ENCODE data around the gene CPED1.

Gene CPED1

DNA sequence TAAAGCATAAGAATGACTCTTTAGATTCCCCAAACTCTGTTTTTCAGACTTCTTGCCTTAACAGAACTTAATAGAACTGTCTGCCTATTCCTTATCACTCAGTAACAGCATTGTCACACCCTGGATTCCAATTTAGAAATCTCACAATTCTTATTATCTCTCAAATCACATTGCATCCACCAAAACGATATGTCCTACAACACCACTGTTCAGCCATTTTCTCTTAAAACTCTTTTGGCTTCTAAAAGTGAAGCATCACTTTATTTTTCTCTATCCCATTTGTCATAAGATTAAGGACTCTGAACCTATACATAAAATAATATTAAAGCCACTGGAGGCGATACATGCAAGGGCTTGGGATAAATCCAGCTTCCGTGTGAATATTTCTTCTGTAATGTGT lies 1.2 kb upstream of the CPED1 start:
- no peak for TF ChIP-seq POLR2A (IDR thresholded peaks at IDR 0.05; ENCODE audit: low read depth, low read length)
- FAIRE-seq, result no peak
- DNase-seq (ENCODE audit: insufficient read length, low spot score), result no peak

DNA sequence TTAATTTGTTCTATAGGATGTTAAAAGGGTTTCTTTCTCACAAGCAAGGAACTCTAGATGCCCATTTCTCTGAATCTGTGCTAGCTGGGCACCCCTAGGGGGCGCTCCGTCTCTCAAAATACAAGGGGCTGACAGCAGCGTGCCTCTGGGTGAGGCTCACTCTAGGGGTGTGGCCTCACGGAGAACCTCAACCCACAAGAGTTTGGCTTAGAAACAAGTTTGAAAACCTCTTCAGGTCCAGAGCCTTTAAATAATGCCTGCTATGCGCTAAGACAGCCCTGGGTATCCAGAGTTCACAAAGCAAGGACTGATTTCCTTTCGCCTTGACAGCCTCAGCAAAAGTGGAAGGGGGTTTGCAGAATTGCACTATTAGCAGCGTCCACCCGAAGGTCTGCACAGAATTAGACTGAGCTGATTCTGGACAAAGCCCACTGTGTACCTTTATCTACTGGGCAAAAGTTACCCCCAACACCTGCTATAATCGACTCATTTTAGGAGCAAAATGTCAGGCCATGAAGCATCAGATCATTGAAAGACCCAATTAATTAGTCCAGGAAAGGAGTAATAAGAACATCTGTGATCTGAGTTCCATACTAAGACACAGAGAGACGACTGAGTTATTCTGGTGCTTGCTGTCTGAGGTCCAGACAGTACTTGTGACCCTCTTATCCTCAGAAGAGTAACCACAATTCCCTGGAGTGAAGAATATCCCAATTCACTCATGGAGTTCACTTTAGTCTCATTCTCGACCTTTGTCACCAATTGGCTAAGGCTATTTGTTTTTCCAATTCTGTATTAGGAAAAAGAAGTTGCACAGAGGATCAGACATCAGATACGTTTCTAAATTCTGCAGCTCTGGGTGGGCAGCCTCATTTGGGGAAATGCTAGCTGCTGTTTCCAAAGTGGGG lies 574 bp upstream of the CPED1 start:
- no peak for TF ChIP-seq POLR2A (IDR thresholded peaks at IDR 0.05; ENCODE audit: low read depth, low read length)
- peak; percentile 95 for FAIRE-seq
- peak; percentile 50 for DNase-seq (ENCODE audit: insufficient read length, low spot score)

DNA sequence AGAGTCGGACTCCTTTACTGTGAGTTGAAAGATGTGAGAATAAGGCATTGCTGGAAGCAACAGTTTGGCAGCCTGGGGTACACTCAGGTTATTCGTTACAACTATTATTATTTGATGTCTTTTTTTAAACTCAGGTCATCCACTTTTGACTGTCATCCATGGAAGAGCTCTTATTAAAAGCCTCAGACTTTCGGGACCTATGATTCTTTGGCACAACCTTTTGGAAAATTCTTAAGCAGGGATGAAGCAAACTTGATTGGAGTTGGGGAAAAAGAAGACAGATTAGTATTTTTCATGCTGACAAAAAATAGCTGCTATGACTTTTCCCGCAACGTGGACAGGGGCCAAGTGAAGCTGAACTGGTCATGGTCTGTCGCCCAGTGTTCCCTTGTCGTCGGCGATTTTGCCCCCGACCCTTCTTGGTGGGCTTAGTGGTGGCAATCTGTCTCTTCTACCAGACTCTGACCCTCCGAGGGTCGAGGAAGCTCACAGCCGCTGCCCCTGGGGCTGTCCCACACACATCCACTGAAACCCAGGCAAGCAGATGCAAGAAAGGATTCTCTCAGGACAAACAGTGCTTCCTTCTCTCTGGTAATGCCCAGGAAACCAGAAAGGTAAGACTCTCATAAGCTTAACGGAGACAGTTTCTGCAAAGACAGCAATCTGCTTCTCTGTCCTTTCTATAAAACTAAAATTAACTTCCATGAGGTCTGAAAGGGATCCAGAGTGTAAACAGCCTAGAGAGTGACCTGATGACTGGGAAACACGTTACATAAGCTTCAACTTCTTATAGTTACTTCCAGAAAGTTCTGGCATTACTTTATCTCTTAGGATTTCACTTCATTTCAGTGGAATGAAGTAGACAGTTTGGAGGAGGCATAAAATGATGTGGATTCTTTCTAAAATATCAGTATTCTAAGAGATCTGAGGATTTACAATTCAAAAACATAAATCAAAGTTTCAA lies 1.0 kb downstream of the CPED1 start:
- no peak for TF ChIP-seq POLR2A (IDR thresholded peaks at IDR 0.05; ENCODE audit: low read depth, low read length)
- no peak for DNase-seq (ENCODE audit: insufficient read length, low spot score)
- FAIRE-seq, result no peak

DNA sequence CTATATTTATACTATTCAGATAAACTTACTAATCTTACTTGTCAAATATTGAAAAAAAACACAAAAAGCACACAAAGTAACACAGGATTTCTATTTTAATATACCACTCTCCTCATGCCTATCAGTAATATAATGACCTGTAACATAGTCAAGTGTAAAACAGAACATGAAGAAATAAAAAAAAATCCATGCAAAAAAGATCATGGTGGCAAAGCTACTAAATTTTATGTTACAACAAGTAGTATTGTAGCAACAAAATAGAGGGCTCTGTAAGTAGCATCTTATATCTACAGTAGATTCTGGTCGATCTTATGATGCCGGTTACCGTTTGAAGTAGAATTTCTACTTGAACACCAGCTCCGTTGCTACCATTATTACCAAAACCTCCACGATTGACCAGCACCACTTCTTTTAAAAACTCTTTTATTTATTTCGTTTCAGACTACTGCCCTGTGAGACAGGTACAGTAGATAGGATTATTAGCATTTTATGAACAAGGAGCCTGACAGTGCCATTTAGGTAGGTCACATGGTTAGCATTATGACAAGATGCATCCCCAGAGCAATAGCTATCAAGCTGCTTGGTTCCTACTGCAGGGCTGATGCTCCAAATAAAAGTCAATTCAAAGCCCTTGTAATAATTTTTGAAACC lies 2.1 kb downstream of the CPED1 start:
- TF ChIP-seq POLR2A (IDR thresholded peaks at IDR 0.05; ENCODE audit: low read depth, low read length), result no peak
- FAIRE-seq (no peak), DNase-seq (ENCODE audit: insufficient read length, low spot score) (no peak)

DNA sequence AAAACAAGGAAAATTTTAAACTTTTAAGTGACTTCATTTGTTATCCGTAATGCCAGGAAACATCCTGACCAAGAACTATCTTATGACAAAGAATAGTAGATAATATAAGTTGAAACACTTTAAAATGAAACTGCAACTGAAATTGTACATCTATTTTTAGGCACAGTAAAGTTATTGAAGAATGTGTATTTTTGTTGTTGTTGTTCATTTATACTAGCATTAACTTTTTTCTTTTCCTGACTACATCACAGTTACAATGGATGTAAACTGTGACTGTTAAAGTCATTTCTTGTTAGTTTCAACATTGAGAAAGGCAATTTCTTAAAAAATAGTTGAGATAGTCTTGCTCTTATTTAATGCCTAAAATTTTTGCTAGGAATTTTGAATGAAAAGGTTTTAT lies 2.6 kb downstream of the CPED1 start:
- no peak for TF ChIP-seq POLR2A (IDR thresholded peaks at IDR 0.05; ENCODE audit: low read depth, low read length)
- FAIRE-seq (no peak), DNase-seq (ENCODE audit: insufficient read length, low spot score) (no peak)

DNA sequence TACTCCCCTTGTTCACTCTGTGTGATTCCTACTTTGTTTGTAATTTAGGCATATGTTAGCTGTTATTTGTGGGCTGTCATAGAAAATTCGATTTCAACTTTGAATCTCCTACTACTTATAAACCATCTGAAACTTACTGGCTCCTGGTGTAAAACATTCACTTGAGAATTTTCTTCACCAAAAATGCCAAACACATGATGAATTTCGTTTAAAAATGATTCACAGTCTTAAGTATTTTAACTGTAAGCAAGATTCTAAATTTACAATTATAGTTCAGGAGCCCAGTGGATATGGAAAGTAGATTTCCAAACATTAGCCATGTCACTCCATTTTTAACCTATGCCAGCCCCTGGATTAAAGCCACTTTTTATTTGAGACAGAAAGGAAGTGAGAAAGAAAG lies 3.1 kb downstream of the CPED1 start:
- FAIRE-seq, result peak; percentile 43
- TF ChIP-seq POLR2A (IDR thresholded peaks at IDR 0.05; ENCODE audit: low read depth, low read length), result no peak
- no peak for DNase-seq (ENCODE audit: insufficient read length, low spot score)

DNA sequence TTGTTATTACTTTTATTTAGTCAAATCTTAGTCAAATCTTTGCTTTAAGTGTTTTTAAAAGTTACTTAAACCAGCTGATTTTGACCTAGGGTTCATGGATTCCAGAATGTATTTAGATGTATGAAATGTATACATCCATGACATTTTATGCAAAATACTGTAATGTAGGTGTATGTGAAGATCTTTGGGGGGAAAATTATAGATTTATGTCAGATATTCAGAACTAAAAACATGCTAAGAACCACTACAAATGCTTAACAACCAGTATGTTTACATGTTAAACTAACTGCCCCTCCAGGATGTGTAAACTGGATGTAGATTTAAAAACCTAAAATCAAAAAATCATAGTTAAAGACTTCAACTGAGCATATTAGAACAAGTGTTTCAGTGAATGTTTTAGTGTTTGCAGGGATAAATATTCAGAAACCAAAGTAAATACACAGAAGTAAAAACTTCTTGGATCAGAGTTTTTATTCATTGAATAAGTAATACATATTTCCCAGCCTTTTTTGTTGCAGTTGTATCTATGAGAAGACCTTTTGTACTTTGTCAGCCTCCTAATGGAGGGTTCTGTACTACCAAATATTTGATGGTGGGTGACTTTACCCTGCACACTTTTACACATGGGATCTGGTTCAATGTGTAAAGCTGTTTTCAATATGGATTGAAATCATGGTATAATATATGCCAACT lies 3.9 kb downstream of the CPED1 start:
- TF ChIP-seq POLR2A (IDR thresholded peaks at IDR 0.05; ENCODE audit: low read depth, low read length), result no peak
- no peak for FAIRE-seq
- no peak for DNase-seq (ENCODE audit: insufficient read length, low spot score)

DNA sequence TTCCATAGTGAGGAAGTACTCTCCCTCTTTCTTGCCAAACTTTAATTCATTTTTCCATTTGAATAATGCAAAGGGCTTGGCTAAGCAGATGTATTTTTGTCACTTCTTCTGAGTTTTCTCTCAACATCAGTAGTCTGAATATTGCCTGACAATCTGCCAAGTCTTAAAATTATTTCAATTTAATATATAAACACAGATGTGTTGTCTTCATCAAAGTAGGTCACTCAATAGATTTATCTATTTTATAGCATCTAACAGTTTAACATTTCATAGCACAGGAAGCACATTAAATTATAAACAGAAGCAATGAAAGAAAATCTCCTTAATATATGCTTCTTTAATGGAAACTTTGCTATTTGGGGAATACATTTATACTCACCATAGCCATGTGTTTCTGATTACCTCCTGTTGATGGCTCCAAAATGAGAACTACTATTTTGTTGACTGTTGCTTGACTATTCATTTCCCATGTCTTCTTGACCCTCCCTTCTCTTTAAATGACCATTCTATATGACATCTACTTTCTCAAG lies 4.5 kb downstream of the CPED1 start:
- no peak for TF ChIP-seq POLR2A (IDR thresholded peaks at IDR 0.05; ENCODE audit: low read depth, low read length)
- FAIRE-seq, result no peak
- no peak for DNase-seq (ENCODE audit: insufficient read length, low spot score)

DNA sequence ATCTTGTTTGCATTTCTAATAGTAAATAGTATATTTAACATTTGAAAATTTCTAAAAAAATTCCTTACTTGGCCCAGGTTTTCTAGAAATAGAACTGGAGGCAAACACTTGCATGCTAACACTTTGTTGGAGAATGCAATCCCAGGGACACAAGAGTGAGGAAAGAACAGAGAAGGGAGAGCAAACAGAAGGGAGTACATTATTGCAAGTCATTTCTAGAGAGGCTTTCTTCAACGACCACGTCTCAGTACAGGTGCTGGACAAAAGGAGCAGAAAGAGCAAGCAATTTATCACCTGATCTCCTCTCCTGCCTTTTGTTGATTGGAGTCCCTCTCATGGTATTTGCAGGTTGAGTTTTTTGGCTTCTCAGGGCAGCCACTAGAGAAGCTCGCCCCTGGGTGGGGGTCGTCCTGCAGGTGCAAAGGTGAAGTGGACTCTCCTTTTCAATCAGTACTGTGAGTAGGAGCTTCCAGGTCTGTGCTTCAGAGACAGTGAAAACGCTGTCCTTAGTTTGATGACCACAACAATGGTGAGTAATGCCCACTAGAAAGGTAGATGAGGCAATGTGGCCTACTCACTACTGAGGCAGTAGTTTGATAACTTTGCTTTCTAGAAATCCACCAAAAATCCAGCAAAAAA lies 5.2 kb downstream of the CPED1 start:
- DNase-seq (ENCODE audit: insufficient read length, low spot score) (no peak), FAIRE-seq (no peak)
- TF ChIP-seq POLR2A (IDR thresholded peaks at IDR 0.05; ENCODE audit: low read depth, low read length), result no peak

DNA sequence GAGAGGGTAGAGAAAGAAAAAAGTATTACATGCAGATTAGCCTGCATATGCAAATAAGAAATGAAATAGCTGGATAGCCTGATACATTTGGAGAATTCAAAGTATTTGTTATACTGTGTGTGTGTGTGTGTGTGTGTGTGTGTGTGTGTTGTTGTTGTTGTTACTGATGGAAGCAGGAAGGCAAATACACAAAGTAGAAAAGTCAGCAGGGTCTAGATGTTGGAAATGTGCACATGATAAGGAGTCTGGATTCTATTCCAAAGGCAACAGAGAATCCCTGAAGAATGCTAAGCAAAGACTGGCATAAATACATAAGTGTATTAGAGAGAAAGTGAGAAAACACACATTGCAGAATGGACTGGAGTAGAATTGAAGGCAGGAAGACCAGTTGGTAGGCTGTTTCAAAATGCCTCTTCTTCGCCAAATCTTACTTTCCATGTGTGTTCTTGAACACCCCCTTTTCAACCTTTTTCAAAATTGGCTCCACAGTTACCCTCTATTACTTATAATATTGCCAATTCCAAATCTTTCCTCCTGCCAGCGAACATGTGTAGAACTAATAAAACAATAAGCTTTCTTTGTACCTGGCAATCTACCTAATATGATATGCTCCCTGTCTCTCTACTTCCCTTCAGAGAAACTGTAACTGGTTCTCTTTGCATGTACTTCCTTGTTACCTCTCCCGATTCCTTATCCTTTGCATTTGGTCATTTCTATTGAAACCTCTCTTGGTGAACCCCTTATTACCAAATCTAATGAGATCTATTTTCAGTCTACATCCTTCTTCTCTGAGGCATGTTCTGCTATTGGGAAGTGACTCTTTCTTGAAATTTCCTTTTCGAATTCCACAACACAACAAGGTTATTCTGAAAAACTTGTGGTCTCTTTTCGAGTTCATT lies 6.2 kb downstream of the CPED1 start:
- TF ChIP-seq POLR2A (IDR thresholded peaks at IDR 0.05; ENCODE audit: low read depth, low read length), result no peak
- FAIRE-seq (no peak), DNase-seq (ENCODE audit: insufficient read length, low spot score) (no peak)

DNA sequence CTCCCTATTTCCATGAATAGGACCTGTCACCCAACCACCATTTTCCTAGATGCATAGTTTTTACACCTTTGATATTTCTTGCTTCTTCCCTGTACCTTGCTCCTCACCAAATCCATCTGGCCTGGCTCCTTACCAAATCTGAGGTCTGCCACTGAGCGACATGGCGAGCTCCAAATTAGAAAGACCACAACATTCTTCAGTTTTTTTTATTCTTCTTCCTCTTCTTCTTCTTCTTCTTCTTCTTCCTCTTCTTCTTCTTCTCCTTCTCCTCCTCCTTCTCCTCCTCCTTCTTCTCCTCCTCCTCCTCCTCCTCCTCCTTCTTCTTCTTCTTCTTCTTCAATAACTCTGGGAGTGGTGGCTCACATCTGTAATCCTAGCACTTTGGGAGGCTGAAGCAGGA lies 7.1 kb downstream of the CPED1 start:
- no peak for TF ChIP-seq POLR2A (IDR thresholded peaks at IDR 0.05; ENCODE audit: low read depth, low read length)
- DNase-seq (ENCODE audit: insufficient read length, low spot score) (no peak), FAIRE-seq (no peak)

Measured in H54 (cell line).